NCI-H1436 treated with DMSO at 0.1 percent for 48 hours (cell line): ENCODE data around the gene L3MBTL1.
A peak's percentile ranks its signal among the peaks of the same experiment; 100 is the strongest.

ENCODE experiments used
- DNase-seq: peaks from one replicate; lab custom pipeline; 2025; lab: John Stamatoyannopoulos, UW

L3MBTL1 gene

GRCh38 chr20:43506238-43506637, 1.3 kb upstream of the L3MBTL1 start:
- DNase-seq: no peak

DNA sequence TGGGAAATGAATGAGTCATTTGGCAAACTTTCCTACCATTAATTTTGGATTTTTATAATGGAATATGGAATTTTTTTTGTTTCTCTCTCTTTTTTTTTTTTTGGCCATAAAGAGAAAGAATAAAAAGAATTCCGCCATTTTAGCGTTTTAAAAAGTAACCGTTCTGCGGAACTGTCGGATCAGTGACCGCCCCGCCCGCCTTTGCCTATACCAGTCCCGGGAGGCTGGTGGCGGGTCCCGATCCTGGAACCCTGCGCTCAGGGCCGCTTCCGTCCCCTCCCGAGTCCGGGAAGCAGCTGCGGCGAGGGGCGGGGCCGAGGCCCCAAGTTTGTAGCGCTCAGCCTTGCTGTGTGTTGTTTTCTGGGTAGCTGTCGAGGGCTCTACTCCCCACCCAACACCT, 609 bp downstream of the L3MBTL1 start:
- no peak for DNase-seq

- no peak for DNase-seq
Measured at GRCh38 chr20:43508604-43509040, 1.1 kb downstream of the L3MBTL1 start.

GRCh38 chr20:43511879-43512278, 4.4 kb downstream of the L3MBTL1 start:
- no peak for DNase-seq

- no peak for DNase-seq
Measured at GRCh38 chr20:43513372-43513930, 6.0 kb downstream of the L3MBTL1 start.

DNA sequence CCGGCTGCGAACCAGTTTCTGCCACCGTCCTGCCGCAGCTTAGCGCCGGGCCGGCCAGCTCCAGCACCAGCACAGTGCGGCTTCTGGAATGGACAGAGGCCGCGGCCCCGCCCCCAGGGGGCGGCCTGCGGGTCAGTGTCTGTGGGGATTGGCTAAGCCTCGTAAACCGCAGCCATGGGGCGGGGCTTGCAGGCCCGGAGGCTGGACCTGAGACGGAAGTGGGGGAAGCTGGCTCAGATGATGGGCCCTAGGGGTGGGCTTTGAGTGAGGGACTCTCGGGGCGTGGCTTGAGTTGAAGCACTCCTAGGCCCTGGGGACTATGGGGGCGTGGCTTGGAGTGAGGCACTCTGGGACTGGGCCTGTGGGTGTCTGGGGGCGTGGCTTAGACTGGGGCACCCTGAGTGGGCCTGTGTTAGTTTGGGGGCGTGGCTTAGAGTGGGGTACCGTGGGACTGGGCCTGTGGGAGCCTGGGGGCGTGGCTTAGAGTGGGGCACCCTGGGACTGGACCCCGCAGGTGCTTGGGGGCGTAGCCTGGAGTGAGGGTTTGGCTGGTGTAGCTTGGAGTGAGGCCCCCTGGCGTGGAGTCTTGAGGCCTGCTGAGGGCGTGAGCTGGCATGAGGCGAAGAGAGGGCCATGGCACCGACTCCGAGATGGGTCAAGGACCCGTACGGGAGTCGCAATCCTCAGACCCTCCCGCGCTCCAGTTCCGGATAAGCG, 6.6 kb downstream of the L3MBTL1 start:
- DNase-seq: peak; percentile 87

DNA sequence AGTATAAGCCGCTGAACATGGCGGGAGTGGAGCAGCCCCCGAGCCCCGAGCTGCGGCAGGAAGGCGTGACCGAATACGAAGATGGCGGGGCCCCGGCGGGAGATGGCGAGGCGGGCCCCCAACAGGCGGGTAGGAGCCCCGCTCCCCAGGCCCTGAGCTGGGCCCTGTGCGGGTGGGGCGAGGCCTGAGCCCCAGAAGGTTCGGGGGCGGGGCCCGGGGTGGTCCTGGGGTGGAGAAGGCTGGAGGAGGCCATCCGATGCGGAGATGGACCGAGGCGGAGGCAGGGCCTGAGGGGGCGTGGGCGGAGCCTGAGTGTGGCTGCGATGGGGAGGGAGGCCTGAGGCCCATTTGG, 7.1 kb downstream of the L3MBTL1 start:
- DNase-seq: no peak

DNA sequence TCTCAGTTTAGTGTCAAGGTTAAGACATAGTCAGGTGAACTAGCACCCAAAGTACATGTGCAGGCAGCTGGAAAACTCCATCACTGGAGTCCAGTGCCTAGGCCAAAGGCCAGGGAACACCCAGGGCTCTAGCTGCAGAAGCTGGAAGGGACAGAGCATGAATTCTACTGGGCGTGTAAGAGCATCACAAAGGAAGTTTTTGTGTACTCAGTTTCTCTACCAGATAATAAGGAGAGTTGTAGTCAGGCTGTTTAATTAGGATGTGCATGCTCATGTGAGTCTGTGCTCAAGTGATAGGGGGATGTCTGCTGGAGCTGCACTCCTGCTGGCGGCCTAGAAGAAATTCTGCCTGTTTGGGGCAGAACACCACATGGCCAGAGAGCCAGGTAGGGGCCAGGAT, 8.1 kb downstream of the L3MBTL1 start:
- no peak for DNase-seq

GRCh38 chr20:43516251-43516824, 8.8 kb downstream of the L3MBTL1 start:
- no peak for DNase-seq

- no peak for DNase-seq
Measured at GRCh38 chr20:43520074-43520630, 12.7 kb downstream of the L3MBTL1 start.

GRCh38 chr20:43525021-43525420, 17.5 kb downstream of the L3MBTL1 start:
- DNase-seq: no peak

- DNase-seq: no peak
Measured at GRCh38 chr20:43528258-43528875, 20.9 kb downstream of the L3MBTL1 start.

- DNase-seq: no peak
Measured at GRCh38 chr20:43529051-43529450, 21.6 kb downstream of the L3MBTL1 start.

DNA sequence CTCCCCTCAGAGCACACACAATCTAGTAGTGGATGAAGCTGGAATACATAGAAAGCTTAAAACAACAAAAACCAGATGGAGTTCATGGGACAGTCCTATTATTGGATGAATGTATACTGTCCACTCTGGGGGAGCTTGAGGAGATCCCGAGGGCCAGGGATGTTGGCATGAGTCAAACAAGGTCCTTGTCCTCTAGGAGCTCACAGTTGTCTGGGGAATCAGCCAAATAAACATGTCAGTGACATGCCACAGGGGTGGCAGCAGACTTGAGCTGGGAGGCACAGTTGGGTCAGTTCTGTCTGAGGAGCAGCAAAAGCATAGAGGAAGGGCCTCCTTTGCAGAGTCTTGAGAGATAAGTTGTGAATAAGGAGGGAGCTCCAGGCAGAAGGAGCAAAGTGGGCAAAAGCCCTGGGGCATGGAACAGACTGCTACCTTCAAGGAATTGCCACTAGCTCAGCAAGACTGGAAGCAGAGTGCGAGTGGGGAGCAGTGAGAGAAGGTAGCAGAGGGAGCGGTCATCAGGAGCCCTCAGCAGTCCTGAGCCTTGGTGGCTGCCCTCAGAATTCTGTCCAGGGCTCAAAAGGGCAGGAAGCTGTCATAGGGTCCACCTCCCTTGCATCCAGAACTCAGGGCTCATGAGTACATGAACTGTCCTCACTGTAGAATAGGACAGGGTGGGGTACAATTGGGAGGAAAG, 22.1 kb downstream of the L3MBTL1 start:
- no peak for DNase-seq

- no peak for DNase-seq
Measured at GRCh38 chr20:43530321-43531090, 23.0 kb downstream of the L3MBTL1 start.

DNA sequence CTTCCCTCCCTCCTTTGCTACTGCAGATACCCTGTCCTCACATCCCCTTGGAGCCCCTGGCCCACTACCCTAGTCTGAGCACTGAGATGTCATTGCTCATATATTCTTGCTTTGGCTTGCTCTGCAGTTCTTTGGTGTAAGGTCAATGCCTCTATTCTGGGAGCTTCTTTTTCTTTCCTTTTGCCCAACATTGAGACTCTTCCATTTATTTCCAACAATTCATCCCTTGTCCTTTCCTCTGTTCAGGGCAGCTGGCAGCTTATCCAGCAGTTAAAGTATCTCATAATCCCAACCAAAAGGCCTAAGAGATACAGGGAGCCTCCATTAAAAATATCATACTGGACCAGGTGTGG, 23.6 kb downstream of the L3MBTL1 start:
- DNase-seq: no peak

- DNase-seq: no peak
Measured at GRCh38 chr20:43532416-43533055, 25.0 kb downstream of the L3MBTL1 start.

DNA sequence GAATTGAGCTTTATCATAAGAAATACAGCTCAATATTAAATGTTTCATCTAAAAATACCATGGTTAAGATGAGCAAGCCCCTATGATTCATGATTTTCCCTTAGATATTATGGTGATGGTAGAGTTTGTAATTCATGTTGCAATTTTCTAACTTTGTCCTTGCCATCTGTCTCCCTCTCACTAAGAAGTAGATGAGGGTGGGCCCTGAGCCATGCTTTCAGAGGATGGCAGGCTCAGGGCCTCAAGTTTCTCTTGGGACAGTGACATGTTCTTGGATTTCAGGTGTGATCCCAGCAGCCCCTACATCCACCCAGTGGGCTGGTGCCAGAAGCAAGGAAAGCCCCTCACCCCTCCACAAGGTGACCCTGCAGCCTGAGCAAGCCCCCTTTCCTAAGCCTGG, 25.6 kb downstream of the L3MBTL1 start:
- no peak for DNase-seq

- DNase-seq: no peak
Measured at GRCh38 chr20:43534016-43534415, 26.5 kb downstream of the L3MBTL1 start.

- DNase-seq: no peak
Measured at GRCh38 chr20:43534791-43535350, 27.4 kb downstream of the L3MBTL1 start.
